Measurements from ENCODE around the gene SCEL. TPM values are rescaled to one million over a fixed set of nuclear protein-coding genes. Genes with fewer than 3 reads are reported as not detected.

Gene SCEL
- total RNA-seq, 4 donors from 2014 or later: 255 to 453 (median 376) TPM

GRCh38 chr13:77674852-77675251 lies 139.3 kb downstream of the SCEL start:
- H3K27ac ChIP-seq: no peak overlapping the region
- no peaks in the 10 kb centered on the region for H3K9me3 ChIP-seq
- H3K27me3 ChIP-seq: peaks cover 0 to 26% (median 0%) of the 10 kb centered on the region in 4 donors
- H3K36me3 ChIP-seq: no peaks in the 10 kb centered on the region
- intact Hi-C loops (cut with DNase I): no loop called here
- no peaks in the 10 kb centered on the region for H3K4me1 ChIP-seq
- TF ChIP-seq CTCF (IDR thresholded peaks at IDR 0.05) (no peak), POLR2A (IDR thresholded peaks at IDR 0.05) (no peak)
- no peak for DNase-seq
- H3K4me3 ChIP-seq: no peak overlapping the region

DNA sequence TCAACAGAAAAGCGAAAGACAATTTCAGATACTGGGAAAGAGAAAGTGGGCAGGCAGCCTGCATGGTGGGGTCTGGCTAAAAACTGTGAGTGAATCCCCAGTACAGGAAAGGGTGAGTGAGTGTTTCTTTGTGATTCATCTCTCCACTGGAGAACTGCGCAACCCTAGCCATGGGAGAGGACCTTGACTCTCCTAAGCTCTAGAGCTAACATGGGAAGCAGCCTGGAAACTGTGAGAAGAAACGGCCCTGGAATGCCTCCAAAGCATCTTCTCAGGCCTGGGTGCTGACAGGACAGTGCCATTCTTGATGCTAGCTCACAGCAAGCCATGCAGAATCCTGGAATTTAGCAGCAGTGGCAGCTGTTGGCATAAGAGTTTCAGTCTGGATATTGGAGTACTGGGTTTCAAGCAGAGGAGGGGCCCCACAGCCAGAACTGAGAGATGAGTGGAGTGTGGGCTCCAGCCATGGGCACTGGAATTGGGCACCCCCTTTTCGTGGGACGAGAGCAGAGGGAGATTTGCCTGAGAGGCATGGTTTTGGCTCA lies 143.3 kb downstream of the SCEL start:
- Histone ChIP-seq H3K4me3 (no peak overlapping the region), H3K4me1 (no peaks in the 10 kb centered on the region), H3K27ac (no peak overlapping the region), H3K27me3 (peaks cover 0 to 26% (median 0%) of the 10 kb centered on the region in 4 donors), H3K9me3 (no peaks in the 10 kb centered on the region), H3K36me3 (no peaks in the 10 kb centered on the region)
- 58 to 66% methylated on average over 4 to 5 of the region's 5 CpGs for WGBS, 2 donors
- DNase-seq: no peak
- intact Hi-C loops (cut with DNase I): no loop called here
- TF ChIP-seq POLR2A (IDR thresholded peaks at IDR 0.05) (no peak), CTCF (IDR thresholded peaks at IDR 0.05) (no peak)

- no peaks in the 10 kb centered on the region for H3K36me3 ChIP-seq
- no peak for DNase-seq
- TF ChIP-seq POLR2A (IDR thresholded peaks at IDR 0.05): no peak
- TF ChIP-seq CTCF (IDR thresholded peaks at IDR 0.05): no peak
- no peak overlapping the region for H3K4me3 ChIP-seq
- H3K4me1 ChIP-seq: no peaks in the 10 kb centered on the region
- no peaks in the 10 kb centered on the region for H3K27me3 ChIP-seq
- WGBS, 2 donors: 55 to 66% methylated on average over 2 of the region's 2 CpGs
- intact Hi-C loops (cut with DNase I): no loop called here
- H3K27ac ChIP-seq: no peak overlapping the region
- H3K9me3 ChIP-seq: no peaks in the 10 kb centered on the region
Measured at GRCh38 chr13:77687799-77688198, 152.3 kb downstream of the SCEL start.

GRCh38 chr13:77691871-77692270 lies 156.4 kb downstream of the SCEL start:
- no peak for TF ChIP-seq POLR2A (IDR thresholded peaks at IDR 0.05)
- no peak overlapping the region for H3K27ac ChIP-seq
- H3K4me1 ChIP-seq: peaks cover 0 to 12% (median 0%) of the 10 kb centered on the region in 3 donors
- WGBS, 2 donors: 50 to 69% methylated on average over 1 of the region's 1 CpG
- intact Hi-C loops (cut with DNase I): no loop called here
- no peaks in the 10 kb centered on the region for H3K36me3 ChIP-seq
- DNase-seq: no peak
- no peaks in the 10 kb centered on the region for H3K9me3 ChIP-seq
- H3K27me3 ChIP-seq: peaks cover 0 to 7% (median 0%) of the 10 kb centered on the region in 4 donors
- no peak overlapping the region for H3K4me3 ChIP-seq

- Histone ChIP-seq H3K27me3 (peaks cover 0 to 17% (median 0%) of the 10 kb centered on the region in 4 donors), H3K36me3 (no peaks in the 10 kb centered on the region), H3K4me3 (no peak overlapping the region), H3K27ac (no peak overlapping the region), H3K4me1 (peaks cover 0 to 19% (median 0%) of the 10 kb centered on the region in 3 donors), H3K9me3 (no peaks in the 10 kb centered on the region)
- TF ChIP-seq POLR2A (IDR thresholded peaks at IDR 0.05): no peak
- no peak for TF ChIP-seq CTCF (IDR thresholded peaks at IDR 0.05)
- intact Hi-C loops (cut with DNase I): no loop called here
- 18 to 24% methylated on average over 2 of the region's 2 CpGs for WGBS, 2 donors
- DNase-seq: no peak
Measured at GRCh38 chr13:77692746-77693448, 157.4 kb downstream of the SCEL start.

Data from esophagus squamous epithelium (tissue), 5 donors.